HEK293T (cell line): ENCODE results near the gene TMPRSS9.

Experiments used
- BHLHE40 ChIP-seq: fragments of 450-650 bp; IDR thresholded peaks from 2 replicates; pipeline ENCODE4 v1.6.1; 2016; ENCODE audit warnings: mild to moderate bottlenecking, moderate library complexity, borderline replicate concordance
- NFRKB ChIP-seq: fragments of 450-650 bp; IDR thresholded peaks from 2 replicates; pipeline ENCODE4 v1.6.1; 2016; ENCODE audit warnings: mild to moderate bottlenecking, moderate library complexity
- SP1 ChIP-seq: fragments of 450-650 bp; IDR thresholded peaks from 2 replicates; pipeline ENCODE4 v1.6.1; 2017
- SUZ12 ChIP-seq: fragments of 450-650 bp; IDR thresholded peaks from 2 replicates; pipeline ENCODE4 v1.6.1; 2016; ENCODE audit warnings: mild to moderate bottlenecking

DNA sequence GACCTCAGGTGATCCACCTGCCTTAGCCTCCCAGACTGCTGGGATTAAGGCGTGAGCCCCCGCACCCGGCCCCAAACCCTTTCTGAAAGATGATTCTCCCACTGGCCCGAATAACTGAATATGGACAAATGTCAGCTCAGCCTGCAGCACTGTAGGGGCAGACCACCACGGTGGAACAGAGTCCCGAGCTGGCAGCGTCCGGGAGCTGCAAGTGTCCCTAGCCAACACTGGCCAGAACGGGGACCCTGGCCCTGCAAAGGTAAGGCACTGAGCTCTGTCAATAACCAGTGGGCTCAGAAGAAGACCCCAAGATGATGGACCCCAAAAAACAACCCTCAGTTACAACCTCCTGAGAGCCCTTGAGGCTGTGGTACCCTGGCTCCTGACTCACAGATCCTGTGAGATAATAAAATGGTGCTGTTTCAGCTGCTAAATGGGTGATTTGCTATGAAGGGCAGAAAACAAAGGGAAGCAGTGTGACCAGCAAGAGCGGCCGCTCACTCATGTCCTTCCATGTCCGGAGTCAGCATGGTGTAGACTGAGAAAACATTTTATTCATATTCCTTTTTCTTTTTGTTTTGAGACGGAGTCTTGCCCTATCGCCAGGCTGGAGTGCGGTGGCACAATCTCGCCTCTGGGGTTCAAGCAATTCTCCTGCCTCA, 33.2 kb upstream of the TMPRSS9 start:
- TF ChIP-seq BHLHE40 (no peak), NFRKB (no peak), SP1 (no peak), SUZ12 (no peak)
